Measurements from ENCODE around the gene RFX7.

RFX7 gene

GRCh38 chr15:56199038-56199437 lies 44.6 kb downstream of the RFX7 start:
- Histone ChIP-seq H3K4me1 (ENCODE audit: control insufficient read depth, insufficient read depth, low read length) (peaks cover 3% of the 10 kb centered on the region), H3K4me2 (ENCODE audit: low read length) (no peak overlapping the region), H3K9ac (ENCODE audit: low read depth, low read length) (no peak overlapping the region), H3K27me3 (ENCODE audit: control insufficient read depth, insufficient read depth, low read length) (no peaks in the 10 kb centered on the region), H3K9me3 (replicated peaks; ENCODE audit: low read length) (no peaks in the 10 kb centered on the region), H3K4me3 (ENCODE audit: low read length) (no peak overlapping the region), H3K36me3 (ENCODE audit: insufficient read depth, low read length) (peaks cover 4% of the 10 kb centered on the region)

GRCh38 chr15:56194035-56194434 lies 49.6 kb downstream of the RFX7 start:
- peaks cover 5% of the 10 kb centered on the region for H3K4me1 ChIP-seq (ENCODE audit: control insufficient read depth, insufficient read depth, low read length)
- H3K4me3 ChIP-seq (ENCODE audit: low read length), result no peak overlapping the region
- no peaks in the 10 kb centered on the region for H3K27me3 ChIP-seq (ENCODE audit: control insufficient read depth, insufficient read depth, low read length)
- no peaks in the 10 kb centered on the region for H3K36me3 ChIP-seq (ENCODE audit: insufficient read depth, low read length)
- H3K4me2 ChIP-seq (ENCODE audit: low read length), result no peak overlapping the region
- H3K9ac ChIP-seq (ENCODE audit: low read depth, low read length), result no peak overlapping the region
- no peaks in the 10 kb centered on the region for H3K9me3 ChIP-seq (replicated peaks; ENCODE audit: low read length)

DNA sequence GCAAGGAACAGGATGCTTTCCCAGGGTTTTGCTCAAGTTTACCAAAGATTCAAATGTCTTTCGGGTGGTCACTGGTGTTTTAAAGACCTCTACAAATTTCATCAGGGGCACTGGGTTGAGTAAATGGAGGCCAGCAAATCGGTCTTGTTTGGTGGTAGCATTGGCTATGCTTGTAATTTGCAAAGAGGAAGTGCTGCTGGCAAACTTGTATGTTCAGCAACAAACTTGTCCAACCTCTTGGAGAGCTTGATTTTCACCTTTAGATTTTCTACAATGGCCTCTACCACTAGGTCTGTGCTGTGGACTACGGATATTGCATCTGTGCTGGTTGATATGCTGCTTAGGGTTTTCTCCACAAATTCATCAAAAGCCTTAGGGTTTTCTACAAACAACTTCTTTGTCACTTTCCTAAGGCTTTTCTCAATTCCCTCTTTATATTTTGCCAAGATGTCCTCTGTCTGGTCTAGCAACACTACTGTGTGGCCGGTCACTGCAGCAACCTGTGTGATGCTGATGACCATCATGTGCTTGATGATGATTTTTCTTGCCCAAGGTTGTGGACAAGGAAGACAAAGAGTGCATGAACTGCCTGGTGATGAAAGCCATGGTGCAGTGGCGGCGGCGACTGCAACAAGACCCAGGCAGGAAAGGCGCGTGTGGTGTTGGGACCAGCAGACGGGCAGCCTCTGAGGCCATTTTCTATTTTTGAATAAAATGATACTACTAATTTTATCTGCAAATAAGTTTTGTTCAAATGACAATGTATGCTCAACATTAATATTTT lies 50.8 kb downstream of the RFX7 start:
- no peaks in the 10 kb centered on the region for H3K9me3 ChIP-seq (replicated peaks; ENCODE audit: low read length)
- no peak overlapping the region for H3K9ac ChIP-seq (ENCODE audit: low read depth, low read length)
- H3K27me3 ChIP-seq (ENCODE audit: control insufficient read depth, insufficient read depth, low read length), result no peaks in the 10 kb centered on the region
- peaks cover 5% of the 10 kb centered on the region for H3K4me1 ChIP-seq (ENCODE audit: control insufficient read depth, insufficient read depth, low read length)
- H3K4me2 ChIP-seq (ENCODE audit: low read length), result no peak overlapping the region
- H3K36me3 ChIP-seq (ENCODE audit: insufficient read depth, low read length), result no peaks in the 10 kb centered on the region
- no peak overlapping the region for H3K4me3 ChIP-seq (ENCODE audit: low read length)

DNA sequence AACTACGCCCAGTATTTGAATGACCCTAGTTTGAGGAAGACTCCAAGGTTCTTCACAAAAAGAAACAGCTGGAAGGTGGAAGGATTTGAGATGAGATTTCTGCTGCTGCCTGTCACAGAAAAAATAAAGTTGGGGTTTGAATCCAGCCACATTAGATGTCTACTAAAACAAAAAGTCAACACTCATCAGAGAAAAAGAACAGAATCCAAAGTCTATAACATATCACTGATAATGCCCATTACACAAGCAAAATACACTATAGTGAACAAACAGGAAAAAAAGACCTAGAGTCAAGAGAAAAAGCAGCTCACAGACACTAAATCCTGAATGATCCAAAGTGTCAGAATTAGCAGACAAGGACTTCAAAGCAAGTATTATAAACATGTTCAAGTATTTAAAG lies 56.0 kb downstream of the RFX7 start:
- no peak overlapping the region for H3K4me2 ChIP-seq (ENCODE audit: low read length)
- no peaks in the 10 kb centered on the region for H3K36me3 ChIP-seq (ENCODE audit: insufficient read depth, low read length)
- H3K9ac ChIP-seq (ENCODE audit: low read depth, low read length), result no peak overlapping the region
- H3K27me3 ChIP-seq (ENCODE audit: control insufficient read depth, insufficient read depth, low read length), result no peaks in the 10 kb centered on the region
- H3K4me1 ChIP-seq (ENCODE audit: control insufficient read depth, insufficient read depth, low read length), result no peaks in the 10 kb centered on the region
- H3K9me3 ChIP-seq (replicated peaks; ENCODE audit: low read length), result no peaks in the 10 kb centered on the region
- H3K4me3 ChIP-seq (ENCODE audit: low read length), result no peak overlapping the region

DNA sequence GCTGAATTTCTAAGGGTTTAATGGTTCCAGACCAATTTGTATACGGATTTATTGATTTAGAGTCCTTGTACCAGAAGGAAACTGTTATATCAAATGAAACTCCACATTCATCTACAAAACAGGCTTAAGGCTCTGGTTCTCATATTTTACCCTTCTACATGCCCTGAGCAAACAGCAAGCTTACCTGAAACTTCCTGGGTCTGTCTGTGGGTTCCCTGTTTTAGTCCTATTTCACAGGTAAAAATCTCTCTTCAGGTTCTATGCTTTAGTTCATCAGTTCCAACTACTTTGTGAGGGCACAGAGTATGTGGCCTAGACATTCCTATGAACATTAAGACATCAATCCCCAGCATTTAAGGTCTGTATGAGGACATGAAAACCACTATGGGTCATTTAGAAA lies 57.7 kb downstream of the RFX7 start:
- Histone ChIP-seq H3K9ac (ENCODE audit: low read depth, low read length) (no peak overlapping the region), H3K4me3 (ENCODE audit: low read length) (no peak overlapping the region), H3K36me3 (ENCODE audit: insufficient read depth, low read length) (no peaks in the 10 kb centered on the region)

DNA sequence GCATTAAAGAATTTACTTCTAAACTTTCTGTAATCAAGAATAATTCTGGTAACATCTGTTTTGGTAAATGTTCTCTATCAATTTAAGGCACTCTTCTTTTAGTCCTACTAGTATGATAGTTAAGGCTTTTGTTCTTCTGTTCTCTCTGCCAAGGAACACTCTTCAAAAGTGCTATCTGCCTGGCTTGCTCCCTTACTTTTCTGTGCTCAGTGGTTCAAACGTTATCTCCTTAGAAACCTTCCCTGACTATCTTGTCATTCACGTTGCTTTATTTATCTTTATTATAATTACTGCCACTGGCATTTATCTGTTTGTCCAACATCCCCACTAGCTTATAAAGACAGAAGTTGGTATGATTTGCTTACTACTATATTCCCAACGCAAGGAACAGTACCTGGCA lies 59.2 kb downstream of the RFX7 start:
- no peak overlapping the region for H3K4me3 ChIP-seq (ENCODE audit: low read length)
- no peaks in the 10 kb centered on the region for H3K27me3 ChIP-seq (ENCODE audit: control insufficient read depth, insufficient read depth, low read length)
- H3K36me3 ChIP-seq (ENCODE audit: insufficient read depth, low read length), result no peaks in the 10 kb centered on the region
- no peak overlapping the region for H3K4me2 ChIP-seq (ENCODE audit: low read length)
- H3K4me1 ChIP-seq (ENCODE audit: control insufficient read depth, insufficient read depth, low read length), result no peaks in the 10 kb centered on the region
- no peak overlapping the region for H3K9ac ChIP-seq (ENCODE audit: low read depth, low read length)
- H3K9me3 ChIP-seq (replicated peaks; ENCODE audit: low read length), result no peaks in the 10 kb centered on the region

More for the DNA sequence above, 57.7 kb downstream of the RFX7 start:
- Histone ChIP-seq H3K27me3 (ENCODE audit: control insufficient read depth, insufficient read depth, low read length) (no peaks in the 10 kb centered on the region), H3K4me2 (ENCODE audit: low read length) (no peak overlapping the region), H3K9me3 (replicated peaks; ENCODE audit: low read length) (no peaks in the 10 kb centered on the region), H3K4me1 (ENCODE audit: control insufficient read depth, insufficient read depth, low read length) (no peaks in the 10 kb centered on the region)

DNA sequence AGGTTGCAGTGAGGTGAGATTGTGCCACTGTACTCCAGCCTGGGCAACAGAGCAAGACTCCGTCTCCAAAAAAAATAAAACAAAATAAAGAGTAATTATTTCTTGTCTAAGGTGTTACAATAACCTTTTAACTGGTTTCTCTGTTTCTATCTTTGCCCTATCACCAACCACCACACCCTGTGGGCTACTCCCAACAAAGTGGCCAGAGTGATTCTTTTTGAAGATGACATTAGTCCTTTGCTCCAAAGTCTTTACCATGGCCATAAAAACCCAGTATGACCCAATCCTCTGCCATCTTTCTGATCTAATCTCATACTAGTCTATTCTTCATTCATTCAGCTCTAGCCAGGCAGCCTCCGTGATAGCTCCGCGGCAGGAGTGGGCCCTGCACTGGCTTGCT lies 62.8 kb downstream of the RFX7 start:
- Histone ChIP-seq H3K9me3 (replicated peaks; ENCODE audit: low read length) (no peaks in the 10 kb centered on the region), H3K4me2 (ENCODE audit: low read length) (no peak overlapping the region), H3K4me1 (ENCODE audit: control insufficient read depth, insufficient read depth, low read length) (peaks cover 4% of the 10 kb centered on the region), H3K4me3 (ENCODE audit: low read length) (no peak overlapping the region), H3K9ac (ENCODE audit: low read depth, low read length) (no peak overlapping the region), H3K36me3 (ENCODE audit: insufficient read depth, low read length) (no peaks in the 10 kb centered on the region), H3K27me3 (ENCODE audit: control insufficient read depth, insufficient read depth, low read length) (no peaks in the 10 kb centered on the region)

DNA sequence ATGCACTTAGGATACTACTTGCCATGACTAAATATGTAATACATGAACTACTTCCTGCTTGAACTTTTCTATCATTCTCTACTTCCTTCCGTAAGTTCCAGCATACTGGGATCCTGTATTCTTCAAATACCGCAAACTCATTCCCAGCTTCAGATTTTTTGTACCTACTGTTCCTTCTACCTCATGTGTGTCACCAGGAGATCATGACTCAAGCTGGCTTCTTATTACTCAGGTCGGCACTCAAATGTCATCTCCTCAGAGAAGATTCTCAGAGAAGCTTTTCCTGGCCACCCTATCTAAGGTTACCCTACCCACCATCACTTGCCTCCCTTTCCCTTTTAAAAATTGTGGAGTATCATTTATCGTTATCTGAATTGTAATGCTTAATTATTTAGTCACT lies 66.7 kb downstream of the RFX7 start:
- Histone ChIP-seq H3K27me3 (ENCODE audit: control insufficient read depth, insufficient read depth, low read length) (no peaks in the 10 kb centered on the region), H3K9ac (ENCODE audit: low read depth, low read length) (no peak overlapping the region), H3K9me3 (replicated peaks; ENCODE audit: low read length) (no peaks in the 10 kb centered on the region), H3K36me3 (ENCODE audit: insufficient read depth, low read length) (peaks cover 11% of the 10 kb centered on the region), H3K4me2 (ENCODE audit: low read length) (no peak overlapping the region), H3K4me1 (ENCODE audit: control insufficient read depth, insufficient read depth, low read length) (peaks cover 4% of the 10 kb centered on the region), H3K4me3 (ENCODE audit: low read length) (no peak overlapping the region)

DNA sequence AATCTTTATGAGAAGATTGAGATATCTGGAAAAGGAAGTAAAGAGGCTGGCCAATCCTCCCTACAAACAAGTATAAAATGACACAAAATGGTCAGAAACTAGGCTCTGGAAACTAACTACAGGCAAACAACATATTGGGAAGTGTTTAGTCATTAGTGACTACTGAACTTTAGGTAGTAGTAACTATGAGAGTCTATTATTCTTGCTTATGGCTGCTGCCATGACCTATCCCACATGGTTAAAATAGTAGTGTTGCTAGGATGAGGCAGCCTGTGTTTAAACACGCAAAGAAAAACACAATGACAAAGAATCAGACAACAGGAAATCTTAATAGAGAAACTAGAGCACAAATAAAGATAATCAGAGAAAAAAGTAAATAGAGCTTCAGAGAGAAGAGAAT lies 67.9 kb downstream of the RFX7 start:
- Histone ChIP-seq H3K4me3 (ENCODE audit: low read length) (no peak overlapping the region), H3K4me2 (ENCODE audit: low read length) (no peak overlapping the region), H3K27me3 (ENCODE audit: control insufficient read depth, insufficient read depth, low read length) (no peaks in the 10 kb centered on the region), H3K9me3 (replicated peaks; ENCODE audit: low read length) (no peaks in the 10 kb centered on the region), H3K36me3 (ENCODE audit: insufficient read depth, low read length) (peaks cover 11% of the 10 kb centered on the region), H3K9ac (ENCODE audit: low read depth, low read length) (no peak overlapping the region), H3K4me1 (ENCODE audit: control insufficient read depth, insufficient read depth, low read length) (peaks cover 4% of the 10 kb centered on the region)

GRCh38 chr15:56174649-56175048 lies 69.0 kb downstream of the RFX7 start:
- no peak overlapping the region for H3K4me3 ChIP-seq (ENCODE audit: low read length)
- H3K27me3 ChIP-seq (ENCODE audit: control insufficient read depth, insufficient read depth, low read length), result no peaks in the 10 kb centered on the region
- peaks cover 11% of the 10 kb centered on the region for H3K36me3 ChIP-seq (ENCODE audit: insufficient read depth, low read length)
- H3K9ac ChIP-seq (ENCODE audit: low read depth, low read length), result no peak overlapping the region
- no peak overlapping the region for H3K4me2 ChIP-seq (ENCODE audit: low read length)
- H3K9me3 ChIP-seq (replicated peaks; ENCODE audit: low read length), result no peaks in the 10 kb centered on the region
- H3K4me1 ChIP-seq (ENCODE audit: control insufficient read depth, insufficient read depth, low read length), result peaks cover 4% of the 10 kb centered on the region

DNA sequence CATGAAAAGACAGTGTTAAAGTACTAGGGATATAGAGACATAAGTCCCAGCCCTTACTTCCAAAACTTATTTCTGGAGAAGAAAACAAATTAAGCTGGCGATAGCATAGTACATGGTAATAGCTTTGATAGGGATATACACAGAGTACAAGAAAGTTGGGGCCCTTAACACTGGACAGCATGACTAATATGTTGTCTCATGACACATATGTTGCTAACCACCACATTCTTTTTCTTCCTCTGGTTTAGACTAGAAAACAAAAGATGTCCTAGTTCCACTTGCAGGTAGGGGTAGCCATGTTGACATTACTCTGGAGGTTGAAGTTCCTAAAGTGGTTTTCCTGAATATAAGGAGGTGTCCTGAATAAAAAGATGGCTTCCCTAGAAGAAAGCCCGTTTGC lies 75.3 kb downstream of the RFX7 start:
- H3K4me3 ChIP-seq (ENCODE audit: low read length), result no peak overlapping the region
- H3K9me3 ChIP-seq (replicated peaks; ENCODE audit: low read length), result no peaks in the 10 kb centered on the region
- H3K36me3 ChIP-seq (ENCODE audit: insufficient read depth, low read length), result peaks cover 11% of the 10 kb centered on the region
- H3K27me3 ChIP-seq (ENCODE audit: control insufficient read depth, insufficient read depth, low read length), result no peaks in the 10 kb centered on the region
- peaks cover 10% of the 10 kb centered on the region for H3K4me1 ChIP-seq (ENCODE audit: control insufficient read depth, insufficient read depth, low read length)
- H3K9ac ChIP-seq (ENCODE audit: low read depth, low read length), result no peak overlapping the region
- no peak overlapping the region for H3K4me2 ChIP-seq (ENCODE audit: low read length)

DNA sequence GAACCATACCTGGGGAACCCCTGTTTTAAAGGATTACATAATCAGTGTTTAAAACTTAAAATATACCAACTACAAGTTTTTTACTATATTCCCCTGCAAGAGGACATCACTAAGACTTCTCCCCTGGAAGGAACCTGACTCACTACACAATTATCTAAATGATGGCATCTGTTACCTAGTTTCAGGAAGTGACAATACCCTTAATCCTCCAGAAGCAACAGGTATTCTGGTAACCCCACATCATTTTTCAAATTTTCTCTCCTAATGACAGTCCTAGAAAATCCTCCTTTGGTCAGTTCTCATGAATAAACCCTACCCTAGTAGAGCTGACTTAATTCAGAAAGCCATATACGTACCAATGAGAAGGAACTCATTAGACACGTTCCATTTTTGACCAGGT lies 78.4 kb downstream of the RFX7 start:
- no peak overlapping the region for H3K4me2 ChIP-seq (ENCODE audit: low read length)
- H3K9me3 ChIP-seq (replicated peaks; ENCODE audit: low read length), result no peaks in the 10 kb centered on the region
- H3K9ac ChIP-seq (ENCODE audit: low read depth, low read length), result no peak overlapping the region
- H3K36me3 ChIP-seq (ENCODE audit: insufficient read depth, low read length), result no peaks in the 10 kb centered on the region
- no peaks in the 10 kb centered on the region for H3K27me3 ChIP-seq (ENCODE audit: control insufficient read depth, insufficient read depth, low read length)
- no peak overlapping the region for H3K4me3 ChIP-seq (ENCODE audit: low read length)
- H3K4me1 ChIP-seq (ENCODE audit: control insufficient read depth, insufficient read depth, low read length), result peaks cover 10% of the 10 kb centered on the region
